K562 (cell line): ENCODE measurements around the gene TAS2R39. TPM values are rescaled to one million over a fixed set of nuclear protein-coding genes. Genes with fewer than 3 reads are reported as not detected.

Experiments
- ADNP ChIP-seq: fragments of 200-800 bp; sonication (Bioruptor generic); IDR thresholded peaks from 2 replicates; pipeline ENCODE4 v1.6.1; 2016; ENCODE audit warnings: missing genetic modification characterization, missing compliant biosample characterization
- BRD9 ChIP-seq: fragments of 450-650 bp; IDR thresholded peaks from 2 replicates; pipeline ENCODE4 v1.6.1; 2018; ENCODE audit warnings: low read depth; ENCODE audit not compliant: partially characterized antibody
- HDAC6 ChIP-seq: IDR thresholded peaks from 2 replicates; pipeline ENCODE4 v1.6.1; 2012; ENCODE audit warnings: low read depth, mild to moderate bottlenecking, control low read depth, inconsistent platforms, low read length, moderate library complexity
- HOXB6 ChIP-seq: fragments of 250-450 bp; sonication (Bioruptor Pico); IDR thresholded peaks from 2 replicates; pipeline ENCODE4 v1.5.1; 2022; ENCODE audit warnings: mild to moderate bottlenecking, borderline replicate concordance
- JUN ChIP-seq, 2 experiments: sonication (generic) in 1 of 2; formaldehyde crosslinking in 1 of 2; IDR thresholded peaks; 2 replicates each; pipeline versions ENCODE4 v1.6.1 to v1.8.0; 2012 to 2022; ENCODE audit warnings: borderline replicate concordance in 2 of 2, mild to moderate bottlenecking in 2 of 2, improper control_type of control experiment in 1 of 2, low read depth in 1 of 2, low read length in 1 of 2, missing genetic modification reagents in 1 of 2
- KAT8 ChIP-seq: fragments of 450-650 bp; IDR thresholded peaks from 2 replicates; pipeline ENCODE4 v1.6.1; 2016; ENCODE audit warnings: low read depth, mild to moderate bottlenecking
- KLF16 ChIP-seq: IDR thresholded peaks from 2 replicates; pipeline ENCODE4 v1.6.1; 2016; ENCODE audit warnings: antibody characterized with exemption
- MTA1 ChIP-seq: fragments of 450-650 bp; IDR thresholded peaks from 2 replicates; pipeline ENCODE4 v1.6.1; 2017; ENCODE audit warnings: borderline replicate concordance
- NR2C1 ChIP-seq, 2 experiments: fragments of 450-650 bp; IDR thresholded peaks; 2 replicates each; pipeline ENCODE4 v1.6.1; 2017; ENCODE audit warnings: mild to moderate bottlenecking in 2 of 2, antibody characterized with exemption in 1 of 2, inconsistent platforms in 1 of 2, missing compliant biosample characterization in 1 of 2, missing genetic modification characterization in 1 of 2
- NR4A1 ChIP-seq, 2 experiments: fragments of 250-450 bp in 1 of 2; fragments of 450-650 bp in 1 of 2; sonication (Bioruptor Pico) in 1 of 2; IDR thresholded peaks; 2 replicates each; pipeline versions ENCODE4 v1.4.0 to v1.6.1; 2016 to 2020; ENCODE audit warnings: mild to moderate bottlenecking in 2 of 2, missing compliant biosample characterization in 1 of 2, missing genetic modification characterization in 1 of 2, moderate library complexity in 1 of 2
- RBM22 ChIP-seq: fragments of 200-400 bp; formaldehyde crosslinking; IDR thresholded peaks from 2 replicates; pipeline ENCODE4 v1.6.1; 2018; ENCODE audit warnings: low read length, low read depth; ENCODE audit not compliant: poor library complexity, severe bottlenecking
- U2AF2 ChIP-seq: fragments of 200-400 bp; formaldehyde crosslinking; optimal IDR thresholded peaks from 2 replicates; pipeline ENCODE3; 2017; ENCODE audit warnings: low read depth, mild to moderate bottlenecking, low read length
- polyA plus RNA-seq, 8 experiments: library from polyadenylated mRNA; depleted of rRNA in 4 of 8; stranded (reverse) in 5 of 8; unstranded in 3 of 8; fragments of >200 nt; fragmentation: Nextera tagmentation in 2 of 8; fragmentation: Illumina TruSeq in 1 of 8; extraction: Ambion mirVana in 2 of 8; extraction: Trizol in 1 of 8; gene quantifications; 2 replicates each; pipeline versions ENCODE4 v1.2.1 to v1.2.3, GENCODE V29; 2011 to 2014; ENCODE audit warnings: inconsistent platforms in 1 of 8, missing spikeins in 1 of 8
- total RNA-seq, 7 experiments: library from RNA; depleted of rRNA in 6 of 7; stranded (reverse); fragments of >200 nt in 6 of 7; fragmentation: Illumina TruSeq in 2 of 7; extraction: Trizol in 2 of 7; gene quantifications; 2 replicates each; pipeline versions ENCODE4 v1.2.1 to v1.2.3, GENCODE V29; 2011 to 2021; ENCODE audit warnings: low replicate concordance in 1 of 7
- TF ChIP-seq, protein P1 (sequence below): fragments of 450-650 bp; IDR thresholded peaks from 2 replicates; pipeline ENCODE4 v1.7.0; 2016; ENCODE audit warnings: borderline replicate concordance
- TF ChIP-seq, protein P2 (sequence below): sonication (generic); formaldehyde crosslinking; IDR thresholded peaks from 2 replicates; pipeline ENCODE4 v1.8.1; 2023; ENCODE audit warnings: mild to moderate bottlenecking, missing genetic modification reagents
- TF ChIP-seq, protein P3 (sequence below): fragments of 250-450 bp; sonication (Bioruptor Pico); IDR thresholded peaks from 2 replicates; pipeline ENCODE4 v1.9.0; 2021; ENCODE audit warnings: mild to moderate bottlenecking
- TF ChIP-seq, protein P4 (sequence below): fragments of 250-450 bp; sonication (Bioruptor Pico); IDR thresholded peaks from 2 replicates; pipeline ENCODE4 v1.5.0; 2022; ENCODE audit warnings: mild to moderate bottlenecking

Gene TAS2R39
- total and polyA plus RNA-seq, 9 of the 15 experiments (the other 6 are each of a cell fraction or from before 2014, with no cell fraction given): not detected

DNA sequence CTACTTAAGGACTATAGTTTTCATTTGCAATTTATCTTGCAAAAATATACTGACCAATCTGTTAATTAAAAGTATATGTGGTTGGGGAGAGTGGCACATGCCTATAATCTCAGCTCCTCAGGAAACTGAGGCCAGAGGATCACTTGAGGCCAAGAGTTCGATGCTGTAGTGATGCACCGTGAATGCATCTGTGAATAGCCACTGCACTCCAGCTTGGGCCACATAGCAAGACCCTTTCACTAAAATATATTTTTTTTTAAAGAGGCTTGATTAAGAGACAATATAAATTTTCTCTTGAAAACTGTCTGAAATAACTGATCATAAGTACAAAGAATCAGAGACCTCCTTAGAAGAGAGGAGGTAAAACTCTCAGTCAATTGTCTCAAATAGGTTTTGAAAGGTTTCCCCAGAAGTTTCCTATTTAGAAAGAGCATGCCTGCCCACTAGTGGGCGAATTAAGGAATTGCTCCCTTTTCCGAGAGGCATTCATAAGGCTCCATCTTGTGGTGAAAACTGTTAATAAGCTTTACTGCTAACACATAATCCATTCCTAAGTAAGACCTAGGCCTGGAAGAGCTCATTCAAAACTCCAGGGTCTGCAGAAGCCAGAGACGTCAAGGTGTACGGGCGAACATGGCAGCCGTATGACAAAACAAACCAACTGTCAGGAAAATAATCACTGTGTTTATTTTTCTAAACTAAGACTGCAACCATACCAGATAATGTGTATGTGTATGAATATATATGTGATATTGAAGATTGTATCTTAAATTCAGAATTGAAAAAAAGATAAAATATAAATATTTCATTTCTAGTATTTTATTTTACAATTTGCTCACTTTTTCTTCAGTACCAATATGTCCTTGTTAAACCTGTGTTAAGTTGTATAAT is 31.8 kb downstream of the TAS2R39 start (continued):
- TF ChIP-seq, protein P1, sequence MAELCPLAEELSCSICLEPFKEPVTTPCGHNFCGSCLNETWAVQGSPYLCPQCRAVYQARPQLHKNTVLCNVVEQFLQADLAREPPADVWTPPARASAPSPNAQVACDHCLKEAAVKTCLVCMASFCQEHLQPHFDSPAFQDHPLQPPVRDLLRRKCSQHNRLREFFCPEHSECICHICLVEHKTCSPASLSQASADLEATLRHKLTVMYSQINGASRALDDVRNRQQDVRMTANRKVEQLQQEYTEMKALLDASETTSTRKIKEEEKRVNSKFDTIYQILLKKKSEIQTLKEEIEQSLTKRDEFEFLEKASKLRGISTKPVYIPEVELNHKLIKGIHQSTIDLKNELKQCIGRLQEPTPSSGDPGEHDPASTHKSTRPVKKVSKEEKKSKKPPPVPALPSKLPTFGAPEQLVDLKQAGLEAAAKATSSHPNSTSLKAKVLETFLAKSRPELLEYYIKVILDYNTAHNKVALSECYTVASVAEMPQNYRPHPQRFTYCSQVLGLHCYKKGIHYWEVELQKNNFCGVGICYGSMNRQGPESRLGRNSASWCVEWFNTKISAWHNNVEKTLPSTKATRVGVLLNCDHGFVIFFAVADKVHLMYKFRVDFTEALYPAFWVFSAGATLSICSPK: no peak
- TF ChIP-seq NR2C1 (IDR thresholded peaks at IDR 0.05) (no peak), NR2C1 (tag; IDR thresholded peaks at IDR 0.05) (no peak), MTA1 (no peak), HDAC6 (no peak), NR4A1 (CRISPR knock-in tag; IDR thresholded peaks at IDR 0.05) (no peak), NR4A1 (tag; IDR thresholded peaks at IDR 0.05) (no peak), BRD9 (no peak), KAT8 (no peak), KLF16 (peak; percentile 87), RBM22 (no peak), ADNP (tag) (no peak), JUN (IDR thresholded peaks at IDR 0.05; ENCODE audit: borderline replicate concordance, low read depth, low read length) (no peak), JUN (CRISPR knock-in tag; IDR thresholded peaks at IDR 0.05; ENCODE audit: borderline replicate concordance) (no peak), HOXB6 (CRISPR knock-in tag) (no peak), U2AF2 (no peak)
- TF ChIP-seq, protein P2, sequence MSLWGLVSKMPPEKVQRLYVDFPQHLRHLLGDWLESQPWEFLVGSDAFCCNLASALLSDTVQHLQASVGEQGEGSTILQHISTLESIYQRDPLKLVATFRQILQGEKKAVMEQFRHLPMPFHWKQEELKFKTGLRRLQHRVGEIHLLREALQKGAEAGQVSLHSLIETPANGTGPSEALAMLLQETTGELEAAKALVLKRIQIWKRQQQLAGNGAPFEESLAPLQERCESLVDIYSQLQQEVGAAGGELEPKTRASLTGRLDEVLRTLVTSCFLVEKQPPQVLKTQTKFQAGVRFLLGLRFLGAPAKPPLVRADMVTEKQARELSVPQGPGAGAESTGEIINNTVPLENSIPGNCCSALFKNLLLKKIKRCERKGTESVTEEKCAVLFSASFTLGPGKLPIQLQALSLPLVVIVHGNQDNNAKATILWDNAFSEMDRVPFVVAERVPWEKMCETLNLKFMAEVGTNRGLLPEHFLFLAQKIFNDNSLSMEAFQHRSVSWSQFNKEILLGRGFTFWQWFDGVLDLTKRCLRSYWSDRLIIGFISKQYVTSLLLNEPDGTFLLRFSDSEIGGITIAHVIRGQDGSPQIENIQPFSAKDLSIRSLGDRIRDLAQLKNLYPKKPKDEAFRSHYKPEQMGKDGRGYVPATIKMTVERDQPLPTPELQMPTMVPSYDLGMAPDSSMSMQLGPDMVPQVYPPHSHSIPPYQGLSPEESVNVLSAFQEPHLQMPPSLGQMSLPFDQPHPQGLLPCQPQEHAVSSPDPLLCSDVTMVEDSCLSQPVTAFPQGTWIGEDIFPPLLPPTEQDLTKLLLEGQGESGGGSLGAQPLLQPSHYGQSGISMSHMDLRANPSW (CRISPR knock-in tag): 0 out of 2 replicates have a peak, but pooled peaks have one; percentile 29
- TF ChIP-seq, protein P3, sequence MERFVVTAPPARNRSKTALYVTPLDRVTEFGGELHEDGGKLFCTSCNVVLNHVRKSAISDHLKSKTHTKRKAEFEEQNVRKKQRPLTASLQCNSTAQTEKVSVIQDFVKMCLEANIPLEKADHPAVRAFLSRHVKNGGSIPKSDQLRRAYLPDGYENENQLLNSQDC (CRISPR knock-in tag): 0 out of 2 replicates have a peak, but pooled peaks have one; percentile 54
- TF ChIP-seq, protein P4, sequence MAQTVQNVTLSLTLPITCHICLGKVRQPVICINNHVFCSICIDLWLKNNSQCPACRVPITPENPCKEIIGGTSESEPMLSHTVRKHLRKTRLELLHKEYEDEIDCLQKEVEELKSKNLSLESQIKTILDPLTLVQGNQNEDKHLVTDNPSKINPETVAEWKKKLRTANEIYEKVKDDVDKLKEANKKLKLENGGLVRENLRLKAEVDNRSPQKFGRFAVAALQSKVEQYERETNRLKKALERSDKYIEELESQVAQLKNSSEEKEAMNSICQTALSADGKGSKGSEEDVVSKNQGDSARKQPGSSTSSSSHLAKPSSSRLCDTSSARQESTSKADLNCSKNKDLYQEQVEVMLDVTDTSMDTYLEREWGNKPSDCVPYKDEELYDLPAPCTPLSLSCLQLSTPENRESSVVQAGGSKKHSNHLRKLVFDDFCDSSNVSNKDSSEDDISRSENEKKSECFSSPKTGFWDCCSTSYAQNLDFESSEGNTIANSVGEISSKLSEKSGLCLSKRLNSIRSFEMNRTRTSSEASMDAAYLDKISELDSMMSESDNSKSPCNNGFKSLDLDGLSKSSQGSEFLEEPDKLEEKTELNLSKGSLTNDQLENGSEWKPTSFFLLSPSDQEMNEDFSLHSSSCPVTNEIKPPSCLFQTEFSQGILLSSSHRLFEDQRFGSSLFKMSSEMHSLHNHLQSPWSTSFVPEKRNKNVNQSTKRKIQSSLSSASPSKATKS (CRISPR knock-in tag): no peak
